HCT116 (cell line): ENCODE results near the gene PRRT4.

Experiments
- CTCF ChIP-seq, 3 experiments: fragments of 200-600 bp in 1 of 3; sonication (generic) in 1 of 3; IDR thresholded peaks in 2 of 3; conservative IDR thresholded peaks in 1 of 3; 2 replicates each; pipeline ENCODE4 v1.5.1; 2012 to 2017; ENCODE audit warnings: low read depth in 2 of 3, low read length in 2 of 3, antibody characterized with exemption in 1 of 3, borderline replicate concordance in 1 of 3, control low read depth in 1 of 3, mild to moderate bottlenecking in 1 of 3, mixed read lengths in 1 of 3, mixed run types in 1 of 3, moderate library complexity in 1 of 3; ENCODE audit not compliant: insufficient read depth in 1 of 3
- EZH2 ChIP-seq: fragments of 200-600 bp; sonication (generic); IDR thresholded peaks from 2 replicates; pipeline ENCODE4 v1.6.1; 2017; ENCODE audit warnings: antibody characterized with exemption, mixed run types
- EZH2phosphoT487 ChIP-seq: fragments of 200-600 bp; IDR thresholded peaks from 2 replicates; pipeline ENCODE4 v1.6.1; 2018; ENCODE audit warnings: antibody characterized with exemption, borderline replicate concordance
- POLR2A ChIP-seq: IDR thresholded peaks from 2 replicates; pipeline ENCODE4 v1.7.0; 2011; ENCODE audit warnings: borderline replicate concordance; ENCODE audit not compliant: insufficient read depth, insufficient read length; ENCODE audit errors: extremely low read depth
- POLR2AphosphoS5 ChIP-seq: IDR thresholded peaks from 2 replicates; pipeline ENCODE4 v1.6.1; 2011; ENCODE audit warnings: mild to moderate bottlenecking, low read depth, low read length, moderate library complexity
- YY1 ChIP-seq: IDR thresholded peaks from 2 replicates; pipeline ENCODE4 v1.6.1; 2011; ENCODE audit warnings: low read length, low read depth, moderate library complexity, mild to moderate bottlenecking; ENCODE audit not compliant: insufficient replicate concordance; ENCODE audit errors: extremely low read depth

DNA sequence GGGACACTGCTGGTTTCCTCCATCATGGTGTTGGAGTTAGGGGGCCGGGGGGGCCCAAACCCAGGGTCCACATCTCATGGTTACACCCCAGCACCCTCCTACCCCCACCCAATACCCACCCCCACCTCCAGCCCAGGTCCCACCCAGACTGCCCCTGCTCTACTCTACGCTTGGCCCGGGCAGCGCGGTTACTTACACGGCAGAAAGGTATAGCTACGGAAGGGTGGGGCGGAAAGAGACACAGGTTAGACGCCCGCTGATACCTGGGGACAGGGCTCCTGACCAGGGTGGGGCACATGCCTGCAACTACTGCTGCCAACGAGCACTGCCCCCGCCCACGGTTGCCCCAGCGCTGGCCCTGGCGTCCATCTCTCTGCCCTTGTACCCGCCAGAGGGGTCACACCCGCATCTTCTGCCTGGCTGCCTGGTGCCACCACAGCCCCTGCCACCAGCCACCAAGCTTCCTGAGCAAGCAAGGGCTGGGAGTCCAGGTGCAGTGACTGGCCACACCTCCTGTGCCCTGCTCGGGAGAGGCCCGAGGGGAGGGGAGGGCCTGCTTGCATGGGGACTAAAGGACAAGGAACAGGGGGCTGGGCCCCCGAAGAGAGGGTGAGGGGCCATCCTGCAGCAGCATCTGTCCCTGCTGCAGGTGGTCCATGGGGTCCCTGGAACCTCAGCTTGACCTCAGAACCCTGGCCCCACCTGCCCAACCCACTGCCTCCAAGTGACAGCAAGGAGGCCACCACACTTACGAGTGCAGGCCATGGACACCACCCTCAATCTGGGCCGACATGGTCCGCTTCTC, 32.2 kb upstream of the PRRT4 start:
- no peak for TF ChIP-seq POLR2AphosphoS5
- TF ChIP-seq EZH2, result no peak
- TF ChIP-seq YY1, result no peak
- TF ChIP-seq EZH2phosphoT487, result no peak
- no peak for TF ChIP-seq CTCF (IDR thresholded peaks at IDR 0.05 in 2 of 3, conservative IDR thresholded peaks at IDR 0.05 in 1 of 3; ENCODE audit: borderline replicate concordance in 1 of 3, insufficient read depth in 1 of 3, low read depth in 2 of 3, low read length in 2 of 3)
- no peak for TF ChIP-seq POLR2A
